ENCODE data around the gene FAM13C.

- TF ChIP-seq, protein P1, sequence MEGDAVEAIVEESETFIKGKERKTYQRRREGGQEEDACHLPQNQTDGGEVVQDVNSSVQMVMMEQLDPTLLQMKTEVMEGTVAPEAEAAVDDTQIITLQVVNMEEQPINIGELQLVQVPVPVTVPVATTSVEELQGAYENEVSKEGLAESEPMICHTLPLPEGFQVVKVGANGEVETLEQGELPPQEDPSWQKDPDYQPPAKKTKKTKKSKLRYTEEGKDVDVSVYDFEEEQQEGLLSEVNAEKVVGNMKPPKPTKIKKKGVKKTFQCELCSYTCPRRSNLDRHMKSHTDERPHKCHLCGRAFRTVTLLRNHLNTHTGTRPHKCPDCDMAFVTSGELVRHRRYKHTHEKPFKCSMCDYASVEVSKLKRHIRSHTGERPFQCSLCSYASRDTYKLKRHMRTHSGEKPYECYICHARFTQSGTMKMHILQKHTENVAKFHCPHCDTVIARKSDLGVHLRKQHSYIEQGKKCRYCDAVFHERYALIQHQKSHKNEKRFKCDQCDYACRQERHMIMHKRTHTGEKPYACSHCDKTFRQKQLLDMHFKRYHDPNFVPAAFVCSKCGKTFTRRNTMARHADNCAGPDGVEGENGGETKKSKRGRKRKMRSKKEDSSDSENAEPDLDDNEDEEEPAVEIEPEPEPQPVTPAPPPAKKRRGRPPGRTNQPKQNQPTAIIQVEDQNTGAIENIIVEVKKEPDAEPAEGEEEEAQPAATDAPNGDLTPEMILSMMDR (IDR thresholded peaks at IDR 0.05; ENCODE audit: low read length) = no peak
- TF ChIP-seq EZH2 (optimal IDR thresholded peaks at IDR 0.05; ENCODE audit: low read depth, low read length) = no peak
Observed at GRCh38 chr10:59272061-59272460, 90.3 kb downstream of the FAM13C start.

Measured in MM.1S (cell line).